GM12875 (cell line): ENCODE results near the gene MICAL3.

Experiments
- H3K4me3 ChIP-seq: one replicate; pipeline ENCODE4 v1.5.1; 2011; ENCODE audit warnings: low read depth, low read length, control low read depth
- CTCF ChIP-seq: IDR thresholded peaks from 2 replicates; pipeline ENCODE4 v1.5.1; 2011; ENCODE audit warnings: low read depth, mild to moderate bottlenecking, control low read depth, inconsistent platforms, low read length, moderate library complexity, borderline replicate concordance; ENCODE audit not compliant: insufficient read depth

MICAL3 gene

GRCh38 chr22:17875631-17876030 lies 148.7 kb downstream of the MICAL3 start:
- no peak overlapping the region for H3K4me3 ChIP-seq
- no peak for TF ChIP-seq CTCF

GRCh38 chr22:17875156-17875555 lies 149.2 kb downstream of the MICAL3 start:
- H3K4me3 ChIP-seq = no peak overlapping the region
- no peak for TF ChIP-seq CTCF

GRCh38 chr22:17874231-17874905 lies 150.0 kb downstream of the MICAL3 start:
- H3K4me3 ChIP-seq = no peak overlapping the region
- no peak for TF ChIP-seq CTCF

- TF ChIP-seq CTCF = no peak
- no peak overlapping the region for H3K4me3 ChIP-seq
Observed at GRCh38 chr22:17873804-17874203, 150.6 kb downstream of the MICAL3 start.

GRCh38 chr22:17873116-17873515 lies 151.2 kb downstream of the MICAL3 start:
- H3K4me3 ChIP-seq = no peak overlapping the region
- TF ChIP-seq CTCF = no peak

GRCh38 chr22:17872471-17872870 lies 151.9 kb downstream of the MICAL3 start:
- TF ChIP-seq CTCF = no peak
- H3K4me3 ChIP-seq = no peak overlapping the region

GRCh38 chr22:17871726-17872458 lies 152.5 kb downstream of the MICAL3 start:
- no peak for TF ChIP-seq CTCF

More at GRCh38 chr22:17871726-17872458, 152.5 kb downstream of the MICAL3 start:
- no peak overlapping the region for H3K4me3 ChIP-seq
